ENCODE measurements around the gene TMEM89.

Gene TMEM89

DNA sequence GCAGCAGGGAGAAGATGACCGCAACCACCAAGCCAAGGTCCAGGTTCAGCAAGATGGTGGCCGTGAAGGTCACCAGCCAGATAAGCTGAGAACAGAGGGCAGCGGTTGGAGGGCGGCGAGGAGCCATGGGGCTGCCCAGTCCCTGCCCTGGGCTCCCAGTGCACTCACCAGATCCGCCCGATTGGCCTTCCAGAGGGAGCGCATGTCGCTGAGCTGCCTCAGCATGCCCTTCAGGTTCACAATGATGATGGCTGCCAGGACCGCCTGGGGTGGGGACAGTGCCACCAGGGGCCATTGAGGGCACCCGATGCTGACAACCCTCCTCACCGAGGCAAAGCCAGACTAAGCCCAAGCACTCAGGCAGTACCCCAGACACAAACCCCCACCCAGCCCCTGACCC, 8.3 kb upstream of the TMEM89 start:
- DNase-seq (ENCODE audit: low read depth) = no peak
- no peak overlapping the region for H3K4me3 ChIP-seq (ENCODE audit: low read depth, low read length)
- TF ChIP-seq, protein P1, sequence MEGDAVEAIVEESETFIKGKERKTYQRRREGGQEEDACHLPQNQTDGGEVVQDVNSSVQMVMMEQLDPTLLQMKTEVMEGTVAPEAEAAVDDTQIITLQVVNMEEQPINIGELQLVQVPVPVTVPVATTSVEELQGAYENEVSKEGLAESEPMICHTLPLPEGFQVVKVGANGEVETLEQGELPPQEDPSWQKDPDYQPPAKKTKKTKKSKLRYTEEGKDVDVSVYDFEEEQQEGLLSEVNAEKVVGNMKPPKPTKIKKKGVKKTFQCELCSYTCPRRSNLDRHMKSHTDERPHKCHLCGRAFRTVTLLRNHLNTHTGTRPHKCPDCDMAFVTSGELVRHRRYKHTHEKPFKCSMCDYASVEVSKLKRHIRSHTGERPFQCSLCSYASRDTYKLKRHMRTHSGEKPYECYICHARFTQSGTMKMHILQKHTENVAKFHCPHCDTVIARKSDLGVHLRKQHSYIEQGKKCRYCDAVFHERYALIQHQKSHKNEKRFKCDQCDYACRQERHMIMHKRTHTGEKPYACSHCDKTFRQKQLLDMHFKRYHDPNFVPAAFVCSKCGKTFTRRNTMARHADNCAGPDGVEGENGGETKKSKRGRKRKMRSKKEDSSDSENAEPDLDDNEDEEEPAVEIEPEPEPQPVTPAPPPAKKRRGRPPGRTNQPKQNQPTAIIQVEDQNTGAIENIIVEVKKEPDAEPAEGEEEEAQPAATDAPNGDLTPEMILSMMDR (conservative IDR thresholded peaks at IDR 0.05; ENCODE audit: low read depth, low read length) = no peak

DNA sequence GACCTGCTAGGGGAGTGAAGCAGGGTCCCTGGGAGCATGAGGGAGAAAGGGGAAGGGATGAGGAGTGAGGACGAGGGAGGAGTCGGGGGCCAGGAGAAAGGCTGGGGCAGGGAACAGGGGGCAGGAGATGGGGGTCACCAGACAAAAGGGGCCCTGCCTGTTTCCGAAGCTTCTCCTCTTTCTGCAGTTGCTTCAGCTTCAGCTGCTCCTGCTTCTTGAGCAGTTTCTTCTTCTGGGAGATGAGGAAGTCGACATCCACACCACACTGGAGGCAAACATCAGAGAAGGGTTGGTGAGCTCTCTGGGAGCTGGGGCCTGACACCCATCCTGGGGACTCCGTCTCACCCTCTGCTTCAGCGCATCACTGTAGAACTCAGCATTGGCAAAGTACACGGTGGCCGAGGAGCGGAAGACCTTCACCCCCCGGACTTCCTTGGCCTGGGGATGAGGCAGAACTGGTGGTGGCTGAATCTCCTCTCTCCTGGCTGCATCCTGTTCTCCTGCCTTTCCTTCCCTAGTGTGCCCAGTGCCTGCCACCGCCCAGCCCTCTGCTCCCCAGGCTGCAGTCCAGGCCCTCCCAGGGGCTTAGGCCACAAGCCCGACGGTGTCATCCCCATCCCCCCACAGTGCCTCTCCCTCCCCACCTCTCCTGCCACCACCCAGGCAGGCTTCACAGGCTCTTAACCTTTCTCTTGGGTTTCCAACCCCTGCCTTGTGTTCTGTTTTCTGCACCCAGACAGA, 6.9 kb upstream of the TMEM89 start:
- TF ChIP-seq, protein P1 (conservative IDR thresholded peaks at IDR 0.05; ENCODE audit: low read depth, low read length) = no peak
- no peak for DNase-seq (ENCODE audit: low read depth)
- H3K4me3 ChIP-seq (ENCODE audit: low read depth, low read length) = no peak overlapping the region

DNA sequence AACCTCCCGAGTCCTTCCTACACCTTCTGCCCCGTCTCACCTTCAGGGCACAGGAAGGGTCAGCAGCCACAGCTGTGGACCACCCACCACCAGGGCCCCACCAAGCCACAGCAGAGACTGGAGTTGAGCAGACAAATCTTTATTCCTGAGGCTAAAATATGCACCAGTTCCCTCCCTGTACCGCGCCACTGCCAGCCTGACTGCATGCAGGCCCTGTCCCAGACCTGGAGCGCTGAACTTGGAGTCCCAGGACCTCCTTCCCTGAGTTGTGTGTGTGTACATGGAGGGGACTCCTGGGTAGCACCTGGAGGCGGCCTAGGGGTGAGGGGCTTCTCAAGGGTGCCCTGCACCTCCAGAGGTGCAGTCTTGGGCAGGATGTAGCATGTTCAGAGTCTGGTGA, 4.0 kb upstream of the TMEM89 start:
- no peak for DNase-seq (ENCODE audit: low read depth)
- TF ChIP-seq, protein P1 (conservative IDR thresholded peaks at IDR 0.05; ENCODE audit: low read depth, low read length) = no peak
- no peak overlapping the region for H3K4me3 ChIP-seq (ENCODE audit: low read depth, low read length)

DNA sequence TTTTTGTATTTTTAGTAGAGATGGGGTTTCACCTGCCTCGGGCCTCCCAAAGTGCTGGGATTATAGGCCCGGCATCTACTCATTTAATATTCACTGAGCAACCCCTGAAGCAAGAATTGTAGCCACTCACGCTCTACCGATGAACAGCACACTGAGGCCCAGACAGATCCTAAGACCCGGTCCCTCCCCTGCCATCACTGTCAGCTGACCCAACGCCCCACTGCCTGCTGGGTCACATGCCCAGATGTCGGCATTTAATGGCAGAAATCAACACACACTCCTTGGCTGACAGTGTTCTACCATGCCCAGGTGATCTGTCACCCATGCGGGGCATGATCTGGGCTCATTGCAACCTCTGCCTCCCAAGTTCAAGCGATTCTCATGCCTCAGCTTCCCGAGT, 3.2 kb upstream of the TMEM89 start:
- no peak overlapping the region for H3K4me3 ChIP-seq (ENCODE audit: low read depth, low read length)
- DNase-seq (ENCODE audit: low read depth) = no peak
- TF ChIP-seq, protein P1 (conservative IDR thresholded peaks at IDR 0.05; ENCODE audit: low read depth, low read length) = no peak

DNA sequence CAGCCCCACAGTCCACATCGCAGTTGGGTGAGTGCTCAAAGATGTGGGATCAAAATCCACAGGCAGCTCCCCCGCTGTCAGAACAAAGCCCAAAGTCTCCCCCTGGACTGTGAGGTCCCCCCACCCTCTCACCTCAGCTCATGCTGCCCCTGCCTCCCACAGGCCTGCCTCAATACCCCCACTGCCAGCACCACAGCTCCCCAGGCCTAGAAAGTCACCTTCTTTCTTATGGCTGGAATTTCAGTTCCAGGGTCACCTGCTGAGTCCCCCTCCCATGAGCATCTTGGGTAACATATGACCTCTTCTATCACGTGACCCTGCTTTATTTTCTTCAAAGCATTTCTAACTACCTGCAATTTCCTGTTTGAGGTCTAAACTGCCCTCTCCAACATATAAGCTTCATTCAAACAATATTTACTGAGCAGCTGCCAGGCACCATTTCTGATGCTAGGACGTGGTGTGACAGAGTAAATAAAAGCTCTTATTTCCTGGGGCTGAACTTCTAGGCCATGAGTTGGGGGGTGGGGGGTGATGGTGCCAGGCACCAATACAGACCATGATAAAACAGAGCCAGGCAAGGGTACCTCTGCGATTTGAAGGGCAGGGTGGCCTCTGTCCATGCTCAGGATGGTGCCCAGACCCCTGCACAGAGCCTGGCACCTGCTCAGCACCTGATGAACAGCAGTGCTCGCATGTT, 2.4 kb upstream of the TMEM89 start:
- DNase-seq (ENCODE audit: low read depth) = no peak
- TF ChIP-seq, protein P1 (conservative IDR thresholded peaks at IDR 0.05; ENCODE audit: low read depth, low read length) = no peak
- H3K4me3 ChIP-seq (ENCODE audit: low read depth, low read length) = no peak overlapping the region

DNA sequence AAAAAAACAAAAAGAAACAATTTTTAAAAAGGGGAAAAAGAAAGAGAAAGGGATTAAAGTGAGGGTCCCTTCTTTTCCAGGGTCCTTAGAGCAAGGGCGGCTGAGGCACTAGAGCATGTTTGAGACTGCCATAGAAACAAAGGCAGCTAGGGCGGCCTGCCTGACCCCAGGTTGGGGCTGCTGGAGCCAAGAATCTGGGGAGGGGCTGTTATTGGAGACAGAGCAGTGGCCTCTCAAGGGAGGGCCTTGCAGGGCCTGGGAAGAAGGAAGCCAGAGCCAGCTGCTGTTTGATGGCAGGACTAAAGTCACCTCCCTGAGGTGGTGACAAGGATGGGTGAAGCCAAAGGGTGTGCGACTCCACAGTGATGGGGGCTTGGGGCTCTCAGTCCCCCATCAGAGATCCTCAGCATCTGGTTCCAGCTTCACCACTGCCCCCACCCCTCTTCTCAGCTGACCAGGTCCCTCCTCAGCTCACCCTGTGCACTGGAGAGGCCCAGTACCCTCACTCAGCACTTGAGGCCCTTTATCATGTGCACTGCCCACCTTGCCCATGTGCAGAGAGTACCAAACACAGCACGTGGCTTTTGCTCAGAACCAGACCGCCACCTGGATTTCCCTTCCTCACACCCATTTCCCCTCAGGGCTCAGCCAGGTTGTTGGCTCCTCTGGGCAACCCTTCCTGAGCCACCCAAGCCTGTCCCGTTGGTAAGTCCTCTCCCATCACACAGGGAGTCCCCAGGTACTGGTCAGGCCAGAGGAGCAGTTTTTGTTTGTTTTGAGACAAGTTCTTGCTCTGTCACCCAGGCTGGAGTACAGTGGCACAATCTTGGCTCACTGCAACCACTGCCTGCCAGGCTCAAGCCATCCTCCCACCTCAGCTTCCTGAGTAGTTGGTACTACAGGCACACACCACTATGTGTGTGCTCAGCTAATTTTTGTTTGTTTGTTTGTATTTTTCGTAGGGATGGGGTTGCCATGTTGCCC, 1.7 kb downstream of the TMEM89 start:
- no peak overlapping the region for H3K4me3 ChIP-seq (ENCODE audit: low read depth, low read length)

More for the DNA sequence above, 1.7 kb downstream of the TMEM89 start:
- TF ChIP-seq, protein P1 (conservative IDR thresholded peaks at IDR 0.05; ENCODE audit: low read depth, low read length) = no peak
- DNase-seq (ENCODE audit: low read depth) = no peak
